A549 treated with RU486 at 1 μM for 4 hours (cell line): ENCODE results near the gene C6orf118. TPM values are rescaled to one million over a fixed set of nuclear protein-coding genes. Genes with fewer than 3 reads are reported as not detected.

Experiments
- total RNA-seq: library from RNA; stranded (reverse); fragments of 200-300 nt; extraction: Qiagen RNA extraction; gene quantifications from 5 replicates; pipeline ENCODE4 v1.2.3, GENCODE V29; 2022; ENCODE audit warnings: low read depth

Gene C6orf118
- total RNA-seq = 0.14 to 0.42 TPM (median 0.16 TPM) in 5 replicates

DNA sequence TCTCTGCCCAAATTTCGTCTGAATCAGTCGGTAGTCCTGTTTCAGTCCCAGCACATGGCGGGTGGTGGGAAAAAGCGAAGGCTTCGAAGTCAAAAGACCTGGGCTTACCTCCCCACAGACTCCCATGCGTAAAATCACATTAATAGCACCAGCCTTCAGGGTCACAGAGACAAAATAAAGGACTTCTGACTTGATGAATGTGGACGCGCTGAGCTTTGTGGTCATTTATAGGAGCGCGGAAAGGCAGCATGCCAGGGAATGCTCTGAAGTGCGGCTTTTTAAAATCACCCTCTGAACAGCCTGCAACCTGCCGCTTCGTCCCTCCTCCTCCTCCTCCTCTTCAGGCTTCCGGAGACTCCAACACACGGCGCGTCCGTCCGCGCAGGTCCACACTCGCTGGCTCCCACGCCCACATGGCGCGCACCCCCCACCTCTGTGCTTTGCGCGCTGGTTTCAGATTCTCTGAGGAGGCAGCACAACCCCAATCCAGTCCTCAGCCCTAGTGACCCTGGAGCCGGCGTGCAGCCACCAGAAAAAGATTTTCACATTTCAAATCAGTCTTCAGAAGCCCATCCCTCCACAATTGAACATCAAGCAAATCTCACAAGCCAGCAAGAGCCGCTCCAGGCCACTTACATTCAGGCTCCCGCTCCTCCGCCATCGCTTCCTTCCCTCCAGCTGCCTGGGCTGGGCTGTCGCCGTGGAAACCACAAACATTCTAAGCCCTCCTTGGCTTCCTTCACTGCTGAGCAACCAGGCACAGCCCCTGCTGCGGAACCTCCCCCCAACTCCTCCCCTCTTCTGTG, at the start of gene C6orf118:
Gene C6orf118 (minus strand): TSS at position 680 of the 806 bp plus-strand sequence. CDS start 19 bp downstream, at position 661.

